Measurements from ENCODE around the gene SPIB. TPM values are rescaled to one million over a fixed set of nuclear protein-coding genes. Genes with fewer than 3 reads are reported as not detected.
A peak's percentile ranks its signal among the peaks of the same experiment; 100 is the strongest.

The SPIB gene
- total RNA-seq, 1 donor from 2014 or later = not detected

GRCh38 chr19:50402544-50403301 is 16.0 kb upstream of the SPIB start:
- H3F3A ChIP-seq (ENCODE audit: low read depth) = no peaks in the 10 kb centered on the region
- H3K4me2 ChIP-seq = no peak overlapping the region
- H3K9me3 Mint-ChIP-seq = no peaks in the 10 kb centered on the region
- no peak overlapping the region for H3K4me3 ChIP-seq
- DNase-seq (ENCODE audit: low spot score) = no peak
- H3K36me3 ChIP-seq = no peaks in the 10 kb centered on the region
- no peak overlapping the region for H3K27ac Mint-ChIP-seq
- peaks cover 8% of the 10 kb centered on the region for H3K4me1 Mint-ChIP-seq
- no peak overlapping the region for H3K27ac ChIP-seq
- TF ChIP-seq EZH2 (IDR thresholded peaks at IDR 0.05) (no peak), CTCF (IDR thresholded peaks at IDR 0.05) (no peak), EZH2phosphoT487 (IDR thresholded peaks at IDR 0.05) (no peak)
- no peak overlapping the region for H3K9ac ChIP-seq
- H3K4me3 Mint-ChIP-seq = no peak overlapping the region
- peaks cover 15% of the 10 kb centered on the region for H3K36me3 Mint-ChIP-seq
- no peak overlapping the region for H2AFZ ChIP-seq (replicated peaks)
- no peaks in the 10 kb centered on the region for H3K4me1 ChIP-seq
- no peaks in the 10 kb centered on the region for H3K9me3 ChIP-seq (ENCODE audit: low read depth)
- peaks cover 2% of the 10 kb centered on the region for H3K27me3 Mint-ChIP-seq (ENCODE audit: insufficient read depth, low read depth)
- H3K27me3 ChIP-seq = no peaks in the 10 kb centered on the region
- peaks cover 5% of the 10 kb centered on the region for H3K79me2 ChIP-seq (ENCODE audit: low read depth)
- peaks cover 4% of the 10 kb centered on the region for H4K20me1 ChIP-seq (ENCODE audit: low read depth)

- no peaks in the 10 kb centered on the region for H4K20me1 ChIP-seq (ENCODE audit: low read depth)
- H3K79me2 ChIP-seq (ENCODE audit: low read depth) = no peaks in the 10 kb centered on the region
- Mint-ChIP-seq H3K27me3 (ENCODE audit: insufficient read depth, low read depth) (peaks cover 2% of the 10 kb centered on the region), H3K4me1 (no peaks in the 10 kb centered on the region), H3K36me3 (peaks cover 13% of the 10 kb centered on the region), H3K27ac (peak overlapping the region; percentile 21), H3K4me3 (no peak overlapping the region), H3K9me3 (no peaks in the 10 kb centered on the region)
- H3K4me1 ChIP-seq = no peaks in the 10 kb centered on the region
- TF ChIP-seq EZH2phosphoT487 (IDR thresholded peaks at IDR 0.05) = no peak
- H3K9ac ChIP-seq = no peak overlapping the region
- H3K27ac ChIP-seq = no peak overlapping the region
- no peaks in the 10 kb centered on the region for H3K9me3 ChIP-seq (ENCODE audit: low read depth)
- H3K4me3 ChIP-seq = no peak overlapping the region
- H3F3A ChIP-seq (ENCODE audit: low read depth) = no peaks in the 10 kb centered on the region
- H3K36me3 ChIP-seq = no peaks in the 10 kb centered on the region
- no peak overlapping the region for H3K4me2 ChIP-seq
- H3K27me3 ChIP-seq = no peaks in the 10 kb centered on the region
- DNase-seq (ENCODE audit: low spot score) = no peak
- no peak overlapping the region for H2AFZ ChIP-seq (replicated peaks)
Measured at GRCh38 chr19:50406156-50406820, 12.4 kb upstream of the SPIB start.

- Histone ChIP-seq H3F3A (ENCODE audit: low read depth) (no peaks in the 10 kb centered on the region), H3K4me2 (no peak overlapping the region), H3K27ac (no peak overlapping the region), H3K9ac (no peak overlapping the region), H2AFZ (replicated peaks) (no peak overlapping the region), H3K36me3 (no peaks in the 10 kb centered on the region), H4K20me1 (ENCODE audit: low read depth) (no peaks in the 10 kb centered on the region), H3K79me2 (ENCODE audit: low read depth) (no peaks in the 10 kb centered on the region), H3K4me1 (no peaks in the 10 kb centered on the region), H3K9me3 (ENCODE audit: low read depth) (no peaks in the 10 kb centered on the region), H3K4me3 (no peak overlapping the region), H3K27me3 (no peaks in the 10 kb centered on the region)
- no peak for DNase-seq (ENCODE audit: low spot score)
- Mint-ChIP-seq H3K4me1 (no peaks in the 10 kb centered on the region), H3K27ac (no peak overlapping the region), H3K4me3 (no peak overlapping the region), H3K9me3 (no peaks in the 10 kb centered on the region), H3K27me3 (ENCODE audit: insufficient read depth, low read depth) (peaks cover 2% of the 10 kb centered on the region), H3K36me3 (peaks cover 15% of the 10 kb centered on the region)
- TF ChIP-seq EZH2phosphoT487 (IDR thresholded peaks at IDR 0.05) (no peak), EZH2 (IDR thresholded peaks at IDR 0.05) (no peak), CTCF (IDR thresholded peaks at IDR 0.05) (no peak)
Measured at GRCh38 chr19:50406829-50407228, 11.9 kb upstream of the SPIB start.

GRCh38 chr19:50409347-50409746 is 9.4 kb upstream of the SPIB start:
- peaks cover 4% of the 10 kb centered on the region for H3K27me3 Mint-ChIP-seq (ENCODE audit: insufficient read depth, low read depth)
- no peak for DNase-seq (ENCODE audit: low spot score)
- Histone ChIP-seq H3K4me1 (no peaks in the 10 kb centered on the region), H3K4me2 (no peak overlapping the region), H3K79me2 (ENCODE audit: low read depth) (no peaks in the 10 kb centered on the region), H3K27ac (no peak overlapping the region), H3K9me3 (ENCODE audit: low read depth) (no peaks in the 10 kb centered on the region), H3K36me3 (no peaks in the 10 kb centered on the region), H2AFZ (replicated peaks) (no peak overlapping the region), H4K20me1 (ENCODE audit: low read depth) (peaks cover 5% of the 10 kb centered on the region), H3K4me3 (no peak overlapping the region), H3K27me3 (no peaks in the 10 kb centered on the region), H3K9ac (no peak overlapping the region), H3F3A (ENCODE audit: low read depth) (peaks cover 10% of the 10 kb centered on the region)
- H3K4me1 Mint-ChIP-seq = peaks cover under 1% of the 10 kb centered on the region
- no peaks in the 10 kb centered on the region for H3K9me3 Mint-ChIP-seq
- no peak overlapping the region for H3K4me3 Mint-ChIP-seq
- TF ChIP-seq EZH2phosphoT487 (IDR thresholded peaks at IDR 0.05) = no peak
- peaks cover 11% of the 10 kb centered on the region for H3K36me3 Mint-ChIP-seq
- H3K27ac Mint-ChIP-seq = no peak overlapping the region

Data from neural progenitor cell (in vitro differentiated cells).